ENCODE results near the gene EHD1. TPM values are rescaled to one million over a fixed set of nuclear protein-coding genes. Genes with fewer than 3 reads are reported as not detected.
A peak's percentile ranks its signal among the peaks of the same experiment; 100 is the strongest.

The EHD1 gene
- polyA plus RNA-seq, 1 donor (not counting 4 experiments of a cell fraction or from before 2014, with no cell fraction given) = 73.9 TPM

DNA sequence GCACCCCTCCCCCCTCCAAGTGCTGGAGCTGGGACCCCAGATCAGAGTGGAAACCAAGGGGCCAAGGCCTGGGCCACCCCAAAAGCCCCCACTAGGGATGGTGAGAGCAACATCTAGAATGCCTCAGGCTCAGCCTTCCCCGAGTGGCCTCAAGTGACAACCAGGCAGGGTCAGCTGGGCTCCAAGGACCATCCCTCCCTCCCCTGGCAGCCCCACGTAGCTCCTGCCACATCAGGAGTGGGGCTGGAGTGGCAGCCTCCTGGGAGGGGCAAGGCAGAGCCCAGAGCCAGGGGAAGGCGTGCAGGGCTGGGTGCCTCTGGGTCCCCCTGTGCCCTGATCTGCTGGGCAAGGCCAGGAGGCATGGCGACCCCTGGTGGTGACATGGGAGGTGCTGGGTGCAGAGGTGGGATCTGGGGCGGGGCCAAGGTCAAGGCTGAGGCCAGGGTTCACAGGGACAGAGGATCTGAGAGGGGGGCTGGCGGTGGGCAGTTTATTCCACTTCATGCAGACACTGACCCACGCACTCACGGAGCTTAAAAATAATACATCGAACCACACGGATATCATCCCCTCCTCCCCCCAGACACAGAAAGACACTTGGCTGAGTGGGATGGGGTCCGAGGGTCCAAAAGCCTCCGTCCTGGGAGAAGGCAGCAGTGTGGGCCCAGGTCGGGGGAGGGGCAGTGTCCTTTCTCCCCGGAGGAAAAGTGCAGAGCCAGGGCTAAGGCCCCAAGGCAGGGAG is 15.8 kb upstream of the EHD1 start:
- Histone ChIP-seq H3K9me1 (ENCODE audit: control insufficient read depth, extremely low read depth, insufficient read depth, low read length) (no peaks in the 10 kb centered on the region), H3K79me2 (ENCODE audit: control insufficient read depth, insufficient read depth, low read length) (no peaks in the 10 kb centered on the region), H3K4me3 (ENCODE audit: control insufficient read depth in 2 of 3, extremely low read depth in 1 of 3, insufficient read depth in 2 of 3, low read depth in 1 of 3, low read length in 3 of 3) (no peak overlapping the region), H3K4me1 (ENCODE audit: control insufficient read depth, extremely low read depth, insufficient read depth, low read length) (no peaks in the 10 kb centered on the region), H2AFZ (ENCODE audit: control insufficient read depth, low read length) (no peak overlapping the region), H3K27ac (ENCODE audit: control insufficient read depth, insufficient read depth, low read length) (no peak overlapping the region), H4K20me1 (ENCODE audit: control insufficient read depth, extremely low read depth, insufficient read depth, low read length) (no peaks in the 10 kb centered on the region), H3K9me3 (ENCODE audit: control insufficient read depth, low read depth, low read length) (no peaks in the 10 kb centered on the region), H3K36me3 (ENCODE audit: control insufficient read depth in 2 of 2, extremely low read depth in 1 of 2, insufficient read depth in 2 of 2, low read length in 2 of 2) (peaks cover 0 to 16% of the 10 kb centered on the region in 2 experiments), H3K9ac (ENCODE audit: control insufficient read depth, extremely low read depth, insufficient read depth, low read length) (no peak overlapping the region), H3K4me2 (ENCODE audit: control insufficient read depth, extremely low read depth, insufficient read depth, low read depth, low read length) (no peak overlapping the region), H3K27me3 (ENCODE audit: control insufficient read depth, extremely low read depth, insufficient read depth, low read length) (no peaks in the 10 kb centered on the region)
- FAIRE-seq (no peak), DNase-seq (ENCODE audit: low read depth, low spot score) (no peak)
- no peak for TF ChIP-seq EZH2 (IDR thresholded peaks at IDR 0.05; ENCODE audit: low read length)
- TF ChIP-seq, protein P1, sequence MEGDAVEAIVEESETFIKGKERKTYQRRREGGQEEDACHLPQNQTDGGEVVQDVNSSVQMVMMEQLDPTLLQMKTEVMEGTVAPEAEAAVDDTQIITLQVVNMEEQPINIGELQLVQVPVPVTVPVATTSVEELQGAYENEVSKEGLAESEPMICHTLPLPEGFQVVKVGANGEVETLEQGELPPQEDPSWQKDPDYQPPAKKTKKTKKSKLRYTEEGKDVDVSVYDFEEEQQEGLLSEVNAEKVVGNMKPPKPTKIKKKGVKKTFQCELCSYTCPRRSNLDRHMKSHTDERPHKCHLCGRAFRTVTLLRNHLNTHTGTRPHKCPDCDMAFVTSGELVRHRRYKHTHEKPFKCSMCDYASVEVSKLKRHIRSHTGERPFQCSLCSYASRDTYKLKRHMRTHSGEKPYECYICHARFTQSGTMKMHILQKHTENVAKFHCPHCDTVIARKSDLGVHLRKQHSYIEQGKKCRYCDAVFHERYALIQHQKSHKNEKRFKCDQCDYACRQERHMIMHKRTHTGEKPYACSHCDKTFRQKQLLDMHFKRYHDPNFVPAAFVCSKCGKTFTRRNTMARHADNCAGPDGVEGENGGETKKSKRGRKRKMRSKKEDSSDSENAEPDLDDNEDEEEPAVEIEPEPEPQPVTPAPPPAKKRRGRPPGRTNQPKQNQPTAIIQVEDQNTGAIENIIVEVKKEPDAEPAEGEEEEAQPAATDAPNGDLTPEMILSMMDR (optimal IDR thresholded peaks at IDR 0.05 in 1 of 3, IDR thresholded peaks at IDR 0.05 in 1 of 3, conservative IDR thresholded peaks at IDR 0.05 in 1 of 3; ENCODE audit: extremely low read depth in 1 of 3, insufficient read depth in 2 of 3, low read length in 3 of 3) = peak; percentile 77 to 98 (median 86)
- dilution Hi-C loops (cut with MboI; ENCODE audit: extremely low pct_ligation_motif_present, low sequenced_read_pairs) = no loop called here

DNA sequence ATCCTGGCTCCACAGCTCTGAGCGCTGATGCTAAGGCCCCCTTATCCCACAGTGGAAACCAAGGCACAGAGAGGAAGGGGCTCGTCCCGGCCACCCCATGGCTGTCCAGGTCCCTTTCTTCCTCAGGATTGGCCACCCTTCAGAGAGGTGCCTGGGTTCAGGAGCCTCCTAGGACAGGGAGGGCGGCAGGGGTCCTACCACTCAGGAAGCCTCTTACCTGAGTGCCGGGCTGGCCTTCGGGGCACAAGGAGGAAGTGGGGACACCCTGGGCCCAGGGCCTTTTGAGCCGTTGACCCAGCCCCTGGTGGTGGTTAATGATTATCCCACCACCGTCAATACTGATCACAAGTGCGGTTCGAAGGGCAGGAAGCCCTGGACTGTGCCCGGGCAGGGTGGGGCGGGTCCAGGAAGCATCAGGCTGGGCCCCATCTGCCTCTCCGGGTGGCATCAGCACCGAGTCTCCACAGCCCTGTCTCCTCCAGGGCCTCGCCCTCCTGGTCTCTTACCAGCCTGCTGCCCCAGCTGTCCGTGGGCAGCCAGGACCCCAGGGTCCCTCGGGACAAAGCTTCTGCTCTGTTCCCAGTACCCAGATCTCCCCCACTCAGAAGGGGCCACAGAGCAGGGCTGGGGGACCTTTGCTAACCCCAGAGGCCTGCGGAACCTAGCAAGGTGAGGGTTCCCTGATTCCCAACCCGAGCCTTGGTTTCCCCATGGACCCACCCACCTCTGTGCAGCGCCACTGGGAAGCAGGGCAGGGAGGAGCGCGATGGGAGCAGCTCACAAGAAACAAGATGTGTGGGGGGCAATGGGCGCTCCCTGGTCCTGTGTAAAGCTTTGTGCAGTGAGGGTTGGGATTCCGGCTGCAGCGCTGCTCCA is 15.0 kb upstream of the EHD1 start:
- no peaks in the 10 kb centered on the region for H3K9me1 ChIP-seq (ENCODE audit: control insufficient read depth, extremely low read depth, insufficient read depth, low read length)
- H4K20me1 ChIP-seq (ENCODE audit: control insufficient read depth, extremely low read depth, insufficient read depth, low read length) = no peaks in the 10 kb centered on the region
- no peak overlapping the region for H3K4me3 ChIP-seq (ENCODE audit: control insufficient read depth in 2 of 3, extremely low read depth in 1 of 3, insufficient read depth in 2 of 3, low read depth in 1 of 3, low read length in 3 of 3)
- no peak overlapping the region for H3K4me2 ChIP-seq (ENCODE audit: control insufficient read depth, extremely low read depth, insufficient read depth, low read depth, low read length)
- no peak overlapping the region for H2AFZ ChIP-seq (ENCODE audit: control insufficient read depth, low read length)
- H3K79me2 ChIP-seq (ENCODE audit: control insufficient read depth, insufficient read depth, low read length) = no peaks in the 10 kb centered on the region
- dilution Hi-C loops (cut with MboI; ENCODE audit: extremely low pct_ligation_motif_present, low sequenced_read_pairs) = no loop called here
- TF ChIP-seq, protein P1 (optimal IDR thresholded peaks at IDR 0.05 in 1 of 3, IDR thresholded peaks at IDR 0.05 in 1 of 3, conservative IDR thresholded peaks at IDR 0.05 in 1 of 3; ENCODE audit: extremely low read depth in 1 of 3, insufficient read depth in 2 of 3, low read length in 3 of 3) = no peak
- no peak for TF ChIP-seq EZH2 (IDR thresholded peaks at IDR 0.05; ENCODE audit: low read length)
- H3K27ac ChIP-seq (ENCODE audit: control insufficient read depth, insufficient read depth, low read length) = no peak overlapping the region
- H3K27me3 ChIP-seq (ENCODE audit: control insufficient read depth, extremely low read depth, insufficient read depth, low read length) = no peaks in the 10 kb centered on the region
- H3K9ac ChIP-seq (ENCODE audit: control insufficient read depth, extremely low read depth, insufficient read depth, low read length) = no peak overlapping the region
- DNase-seq (ENCODE audit: low read depth, low spot score) (no peak), FAIRE-seq (no peak)
- peaks cover 0 to 12% of the 10 kb centered on the region in 2 experiments for H3K36me3 ChIP-seq (ENCODE audit: control insufficient read depth in 2 of 2, extremely low read depth in 1 of 2, insufficient read depth in 2 of 2, low read length in 2 of 2)
- peaks cover 3% of the 10 kb centered on the region for H3K4me1 ChIP-seq (ENCODE audit: control insufficient read depth, extremely low read depth, insufficient read depth, low read length)
- H3K9me3 ChIP-seq (ENCODE audit: control insufficient read depth, low read depth, low read length) = no peaks in the 10 kb centered on the region
